Fibroblast of upper back skin (primary cell): ENCODE data around the gene NME9.
A peak's percentile ranks its signal among the peaks of the same experiment; 100 is the strongest.

Source experiments
- DNase-seq: peaks from one replicate; pipeline ENCODE4 v3.0.0-alpha.2; 2013

NME9 gene

GRCh38 chr3:138361561-138361971 is 31.9 kb upstream of the NME9 start:
- no peak for DNase-seq

DNA sequence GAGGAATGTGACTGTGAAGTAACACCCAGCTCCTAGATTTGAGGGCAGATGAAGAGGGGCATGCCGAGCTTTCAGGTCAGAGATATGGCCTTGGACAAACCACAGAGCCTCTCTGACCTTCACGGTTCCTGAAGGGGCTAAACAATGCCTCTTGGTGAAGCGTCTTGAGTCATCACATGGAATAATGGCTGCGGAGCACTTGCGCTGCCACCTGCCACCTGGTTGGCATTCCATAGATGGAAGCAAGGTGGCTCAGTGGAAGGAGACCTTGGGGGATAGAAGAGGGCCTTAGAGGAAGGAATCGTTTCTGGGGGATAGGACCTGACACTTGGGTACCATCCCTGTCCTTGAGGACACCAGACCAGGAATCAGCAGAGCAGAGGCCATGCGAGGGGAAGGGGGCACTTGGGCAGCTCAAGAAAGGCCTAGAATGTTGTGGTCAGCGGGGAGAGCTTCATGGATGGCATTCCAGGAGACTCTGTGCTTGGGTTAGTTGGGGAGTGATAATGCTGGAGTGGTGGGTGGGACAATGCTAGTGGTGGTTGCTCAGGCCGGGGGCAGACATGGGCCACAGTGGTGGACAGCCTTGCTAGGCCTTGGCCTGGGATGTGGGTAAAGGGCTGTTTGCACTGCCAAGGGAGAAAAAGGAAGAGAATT is 31.3 kb upstream of the NME9 start:
- DNase-seq = no peak

GRCh38 chr3:138359919-138360868 is 30.5 kb upstream of the NME9 start:
- no peak for DNase-seq

DNA sequence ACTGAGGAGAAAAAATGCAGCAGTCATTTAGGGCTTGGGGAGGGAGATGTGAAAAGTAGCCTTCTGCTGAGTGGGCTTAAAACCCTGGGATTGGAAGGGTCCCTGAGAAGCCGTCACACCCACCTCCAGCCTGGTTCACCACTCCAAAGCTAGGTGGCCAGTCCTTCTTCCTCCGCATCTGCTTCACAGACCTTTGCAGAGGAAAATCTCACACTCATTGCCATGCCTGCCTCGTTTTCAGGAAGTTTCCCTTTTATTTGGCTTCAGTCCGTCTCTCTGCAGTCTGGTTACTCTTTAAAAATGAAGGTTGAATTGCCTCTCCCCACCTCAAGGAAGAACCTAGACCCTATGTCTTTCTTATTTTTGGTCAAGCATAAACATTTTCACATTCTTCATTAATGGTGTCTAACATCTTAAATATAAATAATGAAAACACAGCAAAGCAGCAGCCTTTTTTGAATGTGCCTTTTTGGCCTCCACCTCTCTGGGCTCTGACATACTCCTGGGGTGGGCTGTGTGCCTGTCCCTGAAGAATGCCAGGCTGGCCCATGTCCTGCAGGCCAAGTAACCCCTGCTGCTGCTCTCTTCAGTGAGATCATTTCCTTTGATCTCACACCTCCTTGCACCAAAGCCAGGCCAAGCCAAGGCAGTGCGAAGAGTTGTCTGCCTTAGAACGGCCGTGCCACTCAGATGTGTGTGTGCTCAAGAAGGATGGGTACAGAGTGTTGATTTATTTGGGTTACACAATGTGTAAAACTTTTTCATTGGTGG is 29.7 kb upstream of the NME9 start:
- DNase-seq = no peak

DNA sequence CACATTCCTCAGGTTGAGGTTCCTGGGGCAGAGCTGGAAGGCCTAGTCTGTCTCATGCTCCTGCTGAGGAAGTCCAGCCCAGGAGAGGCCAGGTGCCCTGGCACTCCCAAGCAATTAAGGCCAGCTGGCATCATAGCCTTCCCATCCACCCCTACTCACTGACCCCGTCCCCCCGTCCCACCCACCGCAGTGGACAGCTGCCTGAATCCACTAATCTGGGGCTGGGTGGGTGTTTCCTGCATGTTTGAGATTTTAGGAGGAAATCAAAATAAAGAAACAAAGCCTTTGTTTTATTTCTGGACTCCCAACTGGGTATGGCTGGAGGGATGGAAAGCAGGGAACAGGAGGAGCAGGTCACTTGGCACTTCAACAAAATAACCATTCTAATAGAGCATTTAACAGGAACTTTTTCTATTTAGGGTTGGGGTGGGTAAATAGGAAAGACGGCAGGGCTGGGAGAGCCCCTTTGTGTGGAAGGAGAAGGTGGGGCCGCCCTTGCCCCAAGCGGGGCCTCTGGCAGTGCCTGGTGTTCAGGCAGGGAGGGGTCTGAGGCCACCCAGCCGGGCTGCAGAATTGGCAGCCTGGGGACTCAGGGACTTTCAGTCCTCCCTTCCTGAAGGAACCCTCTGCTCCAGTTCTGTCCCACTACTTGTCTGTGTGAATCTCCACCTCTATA is 27.2 kb upstream of the NME9 start:
- no peak for DNase-seq

GRCh38 chr3:138355071-138355470 is 25.4 kb upstream of the NME9 start:
- DNase-seq = no peak

GRCh38 chr3:138354376-138354775 is 24.7 kb upstream of the NME9 start:
- DNase-seq = no peak

DNA sequence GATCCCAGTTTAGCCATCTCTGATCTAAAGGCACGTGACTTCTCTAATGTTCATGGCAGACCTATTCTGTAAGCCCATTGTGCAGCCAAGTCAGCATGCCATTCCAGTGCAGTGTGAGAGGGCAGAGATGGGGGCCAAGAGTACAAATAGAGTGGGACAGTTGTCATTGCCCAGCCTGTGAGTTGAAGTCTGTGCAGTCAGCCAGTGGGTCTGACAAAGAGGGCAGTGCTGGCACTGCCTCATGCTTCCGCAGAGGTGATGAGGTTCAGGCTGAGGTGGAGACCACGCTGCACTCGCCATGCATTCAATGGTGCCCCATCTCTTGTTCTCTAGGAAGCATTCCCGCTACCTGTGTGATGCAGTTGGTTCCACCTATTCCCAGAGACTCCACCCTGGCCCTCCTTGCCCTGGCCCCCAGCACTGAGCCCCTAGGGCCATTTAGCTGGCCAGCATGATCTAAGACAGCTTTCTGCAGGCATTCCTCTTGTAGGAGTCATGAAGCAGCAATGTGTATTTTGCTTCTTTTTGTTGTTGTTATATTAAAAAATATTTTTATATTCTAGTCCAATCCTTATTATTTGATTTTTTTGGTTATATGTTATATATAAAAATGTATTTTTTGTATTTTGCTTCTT is 22.4 kb upstream of the NME9 start:
- no peak for DNase-seq

DNA sequence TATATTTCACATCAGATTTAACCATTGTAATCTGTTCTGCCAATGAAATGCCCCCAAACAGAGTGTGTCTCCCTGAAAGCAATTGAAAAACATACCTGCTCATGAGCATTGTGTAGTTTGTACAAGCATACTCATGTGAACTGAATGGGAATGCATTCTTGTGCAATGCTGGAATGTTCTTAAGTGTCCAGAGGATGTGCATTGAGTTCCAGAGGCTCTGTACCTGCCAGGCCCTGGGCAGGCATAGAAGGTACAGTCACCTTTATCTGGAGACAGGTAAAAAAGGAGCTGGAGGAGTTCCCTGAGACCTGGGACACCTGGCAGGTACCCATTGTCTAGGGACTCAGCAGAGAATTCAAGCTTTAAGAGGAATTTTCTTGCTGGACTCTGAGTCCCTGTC is 21.5 kb upstream of the NME9 start:
- DNase-seq = no peak

- no peak for DNase-seq
Observed at GRCh38 chr3:138349926-138350665, 20.4 kb upstream of the NME9 start.

DNA sequence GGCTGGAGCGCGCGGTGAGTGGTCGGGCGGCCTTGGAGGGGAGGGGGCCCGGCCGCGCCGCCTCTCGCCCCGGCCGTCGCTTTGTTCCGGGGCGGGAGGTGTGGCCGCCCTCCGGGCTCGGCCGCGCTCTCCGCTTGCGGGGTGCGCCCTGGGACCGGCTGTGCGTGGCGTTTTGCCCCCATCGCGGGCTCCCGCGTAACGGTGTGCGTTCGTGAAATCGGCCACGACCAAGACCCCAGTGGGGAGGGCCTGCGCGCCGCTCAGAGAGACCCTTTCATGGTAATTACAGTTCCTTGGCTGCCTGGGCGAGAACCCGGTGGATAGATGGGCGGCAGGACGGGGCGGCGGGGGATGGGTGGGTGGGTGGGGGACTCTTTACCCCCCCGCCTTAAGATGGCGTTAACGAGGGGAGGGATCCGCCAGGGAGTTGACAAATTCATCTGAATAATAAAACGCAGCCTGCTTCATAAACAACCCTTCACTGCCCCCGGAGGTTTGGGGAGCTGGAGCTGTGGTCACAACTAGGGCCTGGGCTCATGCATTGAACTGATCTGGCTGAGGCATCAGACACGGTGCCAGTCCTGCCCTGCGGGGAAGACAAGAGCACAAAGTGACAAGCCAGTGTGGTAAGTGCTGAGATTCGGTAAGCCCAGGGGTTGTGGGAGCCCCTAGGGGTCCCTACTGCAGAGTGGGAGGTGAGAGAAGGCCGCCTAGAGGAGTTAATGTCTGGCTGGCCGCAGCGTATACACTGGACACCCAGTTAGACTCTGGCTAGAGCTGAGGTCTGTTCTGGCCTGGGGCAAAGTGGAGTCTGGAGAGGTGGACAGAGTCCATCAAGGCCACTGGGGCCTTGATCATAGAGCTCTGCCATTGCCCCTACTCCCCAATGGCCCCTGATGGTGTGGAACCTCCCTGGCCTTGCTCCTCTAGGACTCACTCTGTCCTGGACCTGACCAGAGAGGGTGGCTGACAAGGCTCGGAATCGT is 19.4 kb upstream of the NME9 start:
- DNase-seq = no peak

GRCh38 chr3:138347960-138348753 is 18.5 kb upstream of the NME9 start, which contains the start of gene MRAS:
Gene MRAS, plus strand, starts transcription at chr3:138348579. Its CDS starts 24,305 bp downstream, at chr3:138372884.
- peak; percentile 76 for DNase-seq

DNA sequence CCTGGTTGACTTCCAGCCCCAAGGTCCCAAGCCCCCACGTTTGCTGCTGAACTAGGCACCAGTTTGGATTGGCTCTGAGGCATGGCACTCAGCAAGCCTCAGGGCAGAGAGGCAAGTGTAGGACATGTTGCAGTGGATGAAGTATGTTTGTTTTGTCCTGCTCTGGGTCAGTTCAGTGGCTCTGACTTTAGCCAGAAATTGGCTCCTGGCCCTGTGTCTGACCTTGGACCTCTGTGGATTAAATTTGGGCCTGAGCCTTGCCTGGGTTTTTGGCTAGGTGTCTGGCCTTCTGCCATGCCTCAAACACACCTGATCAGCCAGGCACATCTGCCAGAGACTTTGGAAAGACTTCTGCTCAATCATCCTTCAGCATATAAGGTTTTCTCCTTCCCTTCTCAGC is 15.1 kb upstream of the NME9 start:
- no peak for DNase-seq

GRCh38 chr3:138340511-138340910 is 10.9 kb upstream of the NME9 start:
- no peak for DNase-seq

- DNase-seq = no peak
Observed at GRCh38 chr3:138338811-138339210, 9.2 kb upstream of the NME9 start.

- DNase-seq = no peak
Observed at GRCh38 chr3:138338244-138338643, 8.6 kb upstream of the NME9 start.

- DNase-seq = no peak
Observed at GRCh38 chr3:138336454-138336999, 6.9 kb upstream of the NME9 start.

- DNase-seq = no peak
Observed at GRCh38 chr3:138334608-138335007, 5.0 kb upstream of the NME9 start.

GRCh38 chr3:138332472-138333073 is 2.9 kb upstream of the NME9 start:
- peak; percentile 31 for DNase-seq
